Right lobe of liver (tissue), 6 donors: ENCODE results near the gene DNAH14. TPM values are rescaled to one million over a fixed set of nuclear protein-coding genes. Genes with fewer than 3 reads are reported as not detected.
A peak's percentile ranks its signal among the peaks of the same experiment; 100 is the strongest.

Source experiments
- ATAC-seq, 4 donors: fragments of 200-7000 bp; cut with Tn5 transposase; one replicate each; pipeline ENCODE4 v1.9.1; 2020; ENCODE audit warnings: mild to moderate bottlenecking in 4 of 4, moderate library complexity in 4 of 4
- DNase-seq, 3 donors: peaks; one replicate each; pipeline ENCODE4 v3.0.0-alpha.2; 2020
- H3K27ac ChIP-seq, 3 donors: fragments of 200-600 bp; one replicate each; pipeline ENCODE4 v1.8.0; 2022
- H3K27me3 ChIP-seq, 2 donors: fragments of 200-600 bp; one replicate each; pipeline ENCODE4 v1.8.0; 2022
- H3K36me3 ChIP-seq, 4 donors: fragments of 200-600 bp; sonication (generic) in 1 of 4; one replicate each; pipeline versions ENCODE4 v1.5.1 to v1.8.0; 2017 to 2022; ENCODE audit warnings: control low read depth in 1 of 4
- H3K4me1 ChIP-seq, 4 donors: fragments of 200-600 bp; sonication (generic) in 1 of 4; one replicate each; pipeline versions ENCODE4 v1.5.1 to v1.8.0; 2017 to 2022; ENCODE audit warnings: control low read depth in 1 of 4
- H3K4me3 ChIP-seq, 3 donors: fragments of 200-600 bp; one replicate each; pipeline ENCODE4 v1.8.0; 2022
- H3K9me3 ChIP-seq, 4 donors: fragments of 200-600 bp; sonication (generic) in 1 of 4; one replicate each; pipeline versions ENCODE4 v1.5.1 to v1.8.0; 2017 to 2022; ENCODE audit warnings: control low read depth in 1 of 4
- CTCF ChIP-seq, 4 donors: fragments of 200-600 bp in 3 of 4; fragments of 450-650 bp in 1 of 4; IDR thresholded peaks; one replicate each; pipeline versions ENCODE4 v1.5.1 to v1.8.0; 2016 to 2022; ENCODE audit warnings: antibody characterized with exemption in 4 of 4, mild to moderate bottlenecking in 2 of 4
- POLR2A ChIP-seq: fragments of 450-650 bp; IDR thresholded peaks from one replicate; pipeline ENCODE4 v1.6.1; 2017; ENCODE audit warnings: antibody characterized with exemption, mild to moderate bottlenecking
- WGBS: methylation state at CpG from one replicate; pipeline ENCODE4 v1.1.6; 2018; ENCODE audit warnings: low coverage, low lambda C conversion rate; ENCODE audit not compliant: insufficient coverage; ENCODE audit errors: missing lambda C conversion rate; 5-methylcytosine and 5-hydroxymethylcytosine counted together
- intact Hi-C, 2 donors: fragments of 100-400 bp; cut with DNase I; formaldehyde crosslinking; loops; one replicate each; pipeline versions ENCODE4 v1.11.2 to v1.14.1; 2022
- total RNA-seq, 6 experiments: library from RNA; depleted of rRNA in 2 of 6; stranded (reverse); fragments of >200 nt in 2 of 6; fragmentation: NEBNext Ultra II Directional in 3 of 6; extraction: Animal tissue kit (Norgen Biotek cat#: 25700) in 3 of 6; gene quantifications; one replicate each; pipeline versions ENCODE4 v1.1.0 to v1.2.4, GENCODE V29; 2016 to 2023
- donor health status: DM: no; HTN: yes; CAD: no.
- donor health status: DM: no; HTN: no; CAD: no.
- donor health status: DM: no; HTN: no; CAD: no.
- donor health status: DM: no; HTN: yes; CAD: no.
- donor health status: DM: no; HTN: yes; CAD: no.

DNAH14 gene
- total RNA-seq, 6 experiments from 2014 or later: 8.0 to 17.1 (median 9.7) TPM

DNA sequence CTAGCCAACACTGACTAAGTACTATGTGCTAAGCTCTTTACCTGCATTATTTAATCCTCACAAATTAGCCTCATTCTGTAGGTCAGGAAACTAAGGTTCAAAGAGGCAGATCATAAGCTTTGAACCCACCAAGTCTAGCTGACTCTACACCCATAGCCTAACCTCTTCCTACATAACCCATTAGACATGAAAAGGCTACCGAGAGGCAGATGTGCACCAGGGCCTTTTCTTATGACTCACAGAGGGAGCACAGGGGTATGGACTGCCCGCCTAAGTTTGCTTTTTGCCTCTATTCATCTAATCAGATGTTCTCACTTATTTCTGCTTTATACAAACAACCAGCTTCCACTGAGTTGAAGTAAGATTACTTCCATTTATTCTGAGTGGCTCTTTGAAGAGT lies 466.9 kb downstream of the DNAH14 start:
- no peak for DNase-seq
- intact Hi-C loops: no loop called here
- no peaks in the 10 kb centered on the region for H3K4me1 ChIP-seq
- no peak overlapping the region for H3K27ac ChIP-seq
- H3K9me3 ChIP-seq: no peaks in the 10 kb centered on the region
- ATAC-seq: no peak
- 100% methylated on average over 1 of the region's 2 CpGs for WGBS
- H3K4me3 ChIP-seq: no peak overlapping the region
- no peak for TF ChIP-seq POLR2A
- peaks cover 0 to 7% (median 4%) of the 10 kb centered on the region in 4 donors for H3K36me3 ChIP-seq
- H3K27me3 ChIP-seq: no peaks in the 10 kb centered on the region

DNA sequence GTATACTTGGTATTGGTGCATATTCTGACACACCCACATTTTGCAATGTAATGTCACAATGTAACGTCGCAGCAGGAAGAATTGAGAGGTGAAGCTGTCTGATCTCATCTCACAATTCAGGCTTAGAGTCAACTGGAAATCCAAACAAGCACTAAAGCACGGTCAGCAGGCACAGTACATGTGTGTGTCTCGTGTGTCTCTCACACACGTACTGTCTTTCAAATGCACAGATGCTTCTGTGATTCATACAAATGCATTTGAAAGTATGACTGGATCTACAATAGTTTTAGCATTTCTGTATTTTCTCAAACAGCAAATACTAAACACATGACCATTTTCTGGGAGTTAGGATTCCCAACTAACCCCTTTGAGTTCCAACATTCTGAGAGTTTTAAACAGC lies 471.5 kb downstream of the DNAH14 start:
- no peak for DNase-seq
- no peak overlapping the region for H3K4me3 ChIP-seq
- H3K27me3 ChIP-seq: no peaks in the 10 kb centered on the region
- no peak for ATAC-seq
- H3K36me3 ChIP-seq: peaks cover 0 to 40% (median 12%) of the 10 kb centered on the region in 4 donors
- no peaks in the 10 kb centered on the region for H3K4me1 ChIP-seq
- no peaks in the 10 kb centered on the region for H3K9me3 ChIP-seq
- intact Hi-C loops: no loop called here
- 84% methylated on average over 5 of the region's 5 CpGs for WGBS
- no peak overlapping the region for H3K27ac ChIP-seq
- no peak for TF ChIP-seq CTCF (IDR thresholded peaks at IDR 0.05)
- TF ChIP-seq POLR2A: no peak

DNA sequence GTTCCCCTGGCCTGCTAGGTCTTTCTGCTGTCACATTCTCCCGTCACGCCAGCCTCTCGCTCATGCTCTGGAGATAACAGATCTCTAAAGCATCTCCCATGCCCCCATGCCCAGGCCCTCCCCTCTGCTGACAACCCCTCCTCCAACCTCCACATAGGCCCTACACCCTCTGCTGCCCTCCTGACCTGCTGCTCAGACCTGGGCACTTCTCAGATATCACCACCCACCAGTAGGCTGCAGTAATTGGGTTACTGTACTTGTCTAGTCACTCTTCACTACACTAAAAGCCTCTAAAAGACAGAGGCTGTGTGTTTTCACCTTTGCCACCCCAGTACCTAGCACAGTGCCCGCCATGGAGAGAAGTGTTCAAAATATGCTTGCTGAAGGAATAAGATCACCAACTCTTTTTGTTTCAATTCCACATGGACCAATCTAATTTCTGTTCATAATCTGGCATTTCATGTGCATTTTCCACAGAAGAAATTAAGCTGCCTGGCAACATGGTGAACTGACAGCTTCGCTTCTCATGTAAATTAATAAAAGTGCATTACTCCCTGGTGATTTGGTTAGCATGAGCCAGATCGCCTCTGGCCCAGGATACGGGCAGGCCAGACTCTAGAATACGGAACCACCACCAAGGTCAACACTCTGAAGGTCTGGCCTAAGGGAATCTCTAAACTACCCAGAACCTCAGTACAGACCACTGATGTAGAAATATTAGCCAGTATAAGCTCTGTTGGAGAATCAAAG lies 477.7 kb downstream of the DNAH14 start:
- no peak for DNase-seq
- no peak overlapping the region for H3K27ac ChIP-seq
- H3K4me1 ChIP-seq: peaks cover 0 to 10% (median 2%) of the 10 kb centered on the region in 4 donors
- peaks cover 0 to 59% (median 13%) of the 10 kb centered on the region in 4 donors for H3K36me3 ChIP-seq
- H3K4me3 ChIP-seq: no peak overlapping the region
- intact Hi-C loops: no loop called here
- TF ChIP-seq POLR2A (no peak), CTCF (IDR thresholded peaks at IDR 0.05) (no peak)
- no peaks in the 10 kb centered on the region for H3K27me3 ChIP-seq
- ATAC-seq: no peak
- H3K9me3 ChIP-seq: no peaks in the 10 kb centered on the region
- 95% methylated on average over 8 of the region's 8 CpGs for WGBS

DNA sequence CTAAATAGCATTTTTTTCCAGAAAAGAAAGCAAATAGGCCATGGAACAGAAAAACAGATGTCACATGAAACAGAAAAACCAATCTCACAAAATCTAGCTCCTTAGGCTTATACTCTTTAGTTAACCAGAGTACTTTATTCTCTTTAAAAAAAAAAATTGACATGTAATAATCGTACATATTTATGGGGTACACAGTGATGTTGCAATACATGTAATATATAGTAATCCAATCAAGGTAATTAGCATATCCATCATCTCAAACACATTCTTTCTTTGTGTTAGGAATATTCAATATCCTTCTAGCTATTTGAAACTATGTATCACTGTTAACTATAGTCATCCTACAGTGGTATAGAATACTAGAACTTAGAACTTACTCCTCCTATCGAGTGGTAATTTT lies 478.3 kb downstream of the DNAH14 start:
- no peak for TF ChIP-seq POLR2A
- no peak for TF ChIP-seq CTCF (IDR thresholded peaks at IDR 0.05)
- Histone ChIP-seq H3K27ac (no peak overlapping the region), H3K36me3 (peaks cover 0 to 55% (median 12%) of the 10 kb centered on the region in 4 donors), H3K9me3 (no peaks in the 10 kb centered on the region), H3K4me1 (peaks cover 0 to 13% (median 2%) of the 10 kb centered on the region in 4 donors), H3K4me3 (no peak overlapping the region), H3K27me3 (no peaks in the 10 kb centered on the region)
- intact Hi-C loops: no loop called here
- ATAC-seq: no peak
- 93% methylated on average over 2 of the region's 2 CpGs for WGBS
- DNase-seq: no peak

GRCh38 chr1:225408249-225408648 lies 478.8 kb downstream of the DNAH14 start:
- TF ChIP-seq POLR2A: no peak
- TF ChIP-seq CTCF (IDR thresholded peaks at IDR 0.05): no peak
- Histone ChIP-seq H3K4me1 (peaks cover 0 to 13% (median 2%) of the 10 kb centered on the region in 4 donors), H3K36me3 (peaks cover 0 to 50% (median 12%) of the 10 kb centered on the region in 4 donors), H3K9me3 (no peaks in the 10 kb centered on the region), H3K27ac (no peak overlapping the region), H3K27me3 (no peaks in the 10 kb centered on the region), H3K4me3 (no peak overlapping the region)
- ATAC-seq: peak in 3 of 4 donors; percentile 23 to 48 (median 29)
- DNase-seq: no peak
- intact Hi-C loops: no loop called here
- WGBS: 61% methylated on average over 4 of the region's 4 CpGs
